ENCODE measurements around the gene ACSM2B. TPM values are rescaled to one million over a fixed set of nuclear protein-coding genes. Genes with fewer than 3 reads are reported as not detected.

Gene ACSM2B
- total RNA-seq, 6 experiments from 2014 or later: 192 to 603 (median 408) TPM

Small RNA genes lying within 50 kb of the gene (small RNA-seq; reads per million reads assigned to genes)
- gene AC141273.3: 0 reads per million in 2 experiments

Other genes with a start within 250 kb of the ACSM2B start
- under 1 TPM in 1 of 6 experiments, not detected in 5; 0.12 TPM for gene GP2, start 248.9 kb downstream of the ACSM2B start, total RNA-seq
- gene UMOD, start 223.7 kb downstream of the ACSM2B start, total RNA-seq: not detected
- gene PDILT, start 171.6 kb downstream of the ACSM2B start, total RNA-seq: not detected
- gene ACSM5, start 166.8 kb downstream of the ACSM2B start, total RNA-seq: 100 to 1,000 TPM in 4 of 6 experiments, 10 to 100 TPM in 2; 45.8 to 231 (median 151) TPM
- gene ACSM2A, start 124.8 kb downstream of the ACSM2B start, total RNA-seq: 100 to 1,000 TPM; 120 to 532 (median 241) TPM
- gene ACSM1, start 121.3 kb upstream of the ACSM2B start, total RNA-seq: 10 to 100 TPM in 1 of 6 experiments, 1 to 10 TPM in 4, under 1 TPM in 1; 0.90 to 11.1 (median 1.6) TPM
- 10 to 100 TPM; 13.5 to 26.4 (median 16.5) TPM for gene THUMPD1, start 165.5 kb upstream of the ACSM2B start, total RNA-seq
- 100 to 1,000 TPM in 1 of 6 experiments, 10 to 100 TPM in 5; 24.5 to 109 (median 57.9) TPM for gene ACSM3, start 187.6 kb upstream of the ACSM2B start, total RNA-seq
- 10 to 100 TPM in 5 of 6 experiments, 1 to 10 TPM in 1; 9.8 to 15.9 (median 14.8) TPM for gene ERI2, start 230.1 kb upstream of the ACSM2B start, total RNA-seq
- gene REXO5, start 230.2 kb upstream of the ACSM2B start, total RNA-seq: 1 to 10 TPM; 1.1 to 2.9 (median 2.4) TPM

Measured in right lobe of liver (tissue), 5 donors.